ENCODE results near the gene ZNF236. TPM values are rescaled to one million over a fixed set of nuclear protein-coding genes. Genes with fewer than 3 reads are reported as not detected.

Gene ZNF236
- polyA plus RNA-seq, 2 of the 4 experiments (the other 2 are of a cell fraction): 2.6 to 7.8 TPM

DNA sequence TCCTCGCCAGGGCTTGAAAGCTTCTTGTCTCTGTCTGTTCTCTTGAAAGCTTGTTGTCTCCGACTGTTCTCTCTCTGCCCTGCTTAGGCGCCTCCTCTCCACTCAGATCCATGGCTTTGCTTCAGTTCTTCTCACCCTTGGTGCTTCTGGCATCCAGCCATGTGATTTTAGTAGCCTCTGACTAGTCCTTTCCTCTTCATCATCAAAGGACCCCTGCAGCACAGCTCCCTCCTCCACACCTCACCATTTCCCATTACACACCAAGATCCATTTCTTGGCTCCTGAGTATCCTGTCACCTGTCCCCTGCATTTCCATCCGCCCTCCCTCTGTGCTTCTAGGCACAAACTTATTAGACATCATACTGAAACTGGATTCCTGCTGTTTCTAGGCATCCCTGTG, 59.4 kb downstream of the ZNF236 start (continued):
- no peak for TF ChIP-seq FOSB (CRISPR knock-in tag; IDR thresholded peaks at IDR 0.05)
- TF ChIP-seq, protein P1, sequence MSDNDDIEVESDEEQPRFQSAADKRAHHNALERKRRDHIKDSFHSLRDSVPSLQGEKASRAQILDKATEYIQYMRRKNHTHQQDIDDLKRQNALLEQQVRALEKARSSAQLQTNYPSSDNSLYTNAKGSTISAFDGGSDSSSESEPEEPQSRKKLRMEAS (IDR thresholded peaks at IDR 0.05): no peak
- TF ChIP-seq JUN (IDR thresholded peaks at IDR 0.05): no peak
- no peak for TF ChIP-seq NPAS2 (CRISPR knock-in tag; IDR thresholded peaks at IDR 0.05; ENCODE audit: borderline replicate concordance)

DNA sequence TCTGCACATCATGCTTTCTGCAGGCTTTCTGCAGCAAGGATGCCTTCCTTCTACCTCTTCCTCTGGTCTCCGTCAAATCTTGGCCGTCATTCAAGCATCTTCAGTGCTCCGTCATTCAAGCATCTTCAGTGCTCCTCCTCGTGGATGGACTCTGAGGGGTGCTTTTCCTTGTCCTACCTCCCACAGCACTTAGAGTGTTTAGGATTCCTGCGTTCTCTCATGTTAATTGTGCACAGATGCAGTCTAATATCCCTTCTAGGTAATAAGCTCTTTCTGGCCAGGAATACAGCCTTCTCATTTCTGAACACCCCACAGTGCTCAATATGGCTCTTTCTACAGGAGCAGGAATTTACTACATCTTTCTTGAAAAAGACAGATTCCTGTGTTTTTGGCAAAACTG, 59.8 kb downstream of the ZNF236 start:
- Histone ChIP-seq H3K4me3 (no peak overlapping the region), H3K9me3 (no peaks in the 10 kb centered on the region), H3K4me2 (no peak overlapping the region), H3K27ac (no peak overlapping the region), H3K4me1 (no peaks in the 10 kb centered on the region)
- ATAC-seq (no peak), DNase-seq (ENCODE audit: low read depth in 1 of 2, low spot score in 1 of 2) (no peak), FAIRE-seq (no peak)
- ChIA-PET POLR2A (no interaction called here), CTCF (no interaction called here)
- TF ChIP-seq EHMT2 (IDR thresholded peaks at IDR 0.05; ENCODE audit: low read depth) (no peak), ZC3H11A (IDR thresholded peaks at IDR 0.05) (no peak), HOXB5 (CRISPR knock-in tag; IDR thresholded peaks at IDR 0.05) (no peak), CEBPB (IDR thresholded peaks at IDR 0.05) (no peak), RFX5 (IDR thresholded peaks at IDR 0.05) (no peak), RARB (CRISPR knock-in tag; IDR thresholded peaks at IDR 0.05) (no peak)
- WGBS (ENCODE audit: missing lambda C conversion rate): 75% methylated on average over 5 of the region's 5 CpGs

DNA sequence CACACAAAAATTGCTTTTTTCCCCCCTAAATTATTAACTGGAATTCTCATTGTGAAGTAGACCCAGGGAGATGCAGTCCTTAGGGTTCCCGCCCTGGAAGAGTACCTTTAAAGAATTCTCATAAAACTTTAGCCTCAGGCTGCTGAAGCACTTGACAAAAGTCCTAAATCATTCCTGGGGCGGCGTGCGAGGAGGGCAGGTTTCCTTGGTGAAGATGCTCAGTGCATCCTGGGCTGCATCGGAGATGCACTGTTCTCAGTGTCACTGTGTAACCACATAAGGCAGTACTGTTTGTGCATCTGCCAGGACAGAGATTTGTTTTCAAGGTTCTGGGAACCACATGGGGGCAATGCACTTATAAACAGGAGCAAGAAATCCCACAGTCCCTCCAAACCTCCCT, 62.6 kb downstream of the ZNF236 start:
- FAIRE-seq (no peak), DNase-seq (ENCODE audit: low read depth in 1 of 2, low spot score in 1 of 2) (no peak)
- CTCF ChIA-PET: no interaction called here

DNA sequence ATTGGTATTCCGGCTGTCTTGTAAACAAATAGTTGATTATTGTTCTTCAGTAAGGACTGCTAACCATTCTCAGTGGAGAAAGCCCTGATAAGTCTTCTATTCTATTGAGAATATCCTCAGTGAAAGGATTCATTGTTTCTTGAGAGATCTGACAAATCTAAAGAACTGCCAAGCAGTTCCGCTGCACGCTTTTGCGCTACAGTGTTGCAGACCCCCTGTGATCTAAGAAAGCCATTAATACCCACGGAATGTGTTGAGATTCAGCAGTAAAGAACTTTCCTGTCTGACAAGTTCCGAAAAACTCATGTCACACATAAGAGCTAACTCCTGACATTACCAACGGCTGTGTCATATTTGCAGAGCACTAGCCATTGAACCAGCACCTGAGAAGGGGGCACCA, 63.8 kb downstream of the ZNF236 start:
- Histone ChIP-seq H3K27ac (no peak overlapping the region), H3K4me2 (no peak overlapping the region), H3K4me1 (no peaks in the 10 kb centered on the region), H3K9me3 (no peaks in the 10 kb centered on the region), H3K4me3 (no peak overlapping the region)
- ChIA-PET POLR2A (no interaction called here), CTCF (interaction anchor here (1.2 kb wide), 1 partner anchor 13 kb away, joined by 3 read pairs; no protein-coding TSS in a partner anchor)
- 94% methylated on average over 7 of the region's 7 CpGs for WGBS (ENCODE audit: missing lambda C conversion rate)
- DNase-seq (ENCODE audit: low read depth in 1 of 2, low spot score in 1 of 2) (no peak), ATAC-seq (no peak), FAIRE-seq (no peak)
- TF ChIP-seq NFE2L2 (conservative IDR thresholded peaks at IDR 0.05; ENCODE audit: low read length) (no peak), HDAC2 (IDR thresholded peaks at IDR 0.05) (no peak), BHLHE40 (IDR thresholded peaks at IDR 0.05; ENCODE audit: low read depth, low read length) (no peak), HOXA7 (CRISPR knock-in tag; IDR thresholded peaks at IDR 0.05) (no peak), HEYL (CRISPR knock-in tag; IDR thresholded peaks at IDR 0.05) (no peak), CBX8 (IDR thresholded peaks at IDR 0.05) (no peak), JUNB (IDR thresholded peaks at IDR 0.05) (no peak), RFX5 (IDR thresholded peaks at IDR 0.05) (no peak), PHF8 (IDR thresholded peaks at IDR 0.05; ENCODE audit: borderline replicate concordance, low read depth) (no peak), EP300 (IDR thresholded peaks at IDR 0.05) (no peak), FOSB (CRISPR knock-in tag; IDR thresholded peaks at IDR 0.05) (no peak), HOXB13 (CRISPR knock-in tag; IDR thresholded peaks at IDR 0.05; ENCODE audit: low read depth) (no peak), SREBF2 (IDR thresholded peaks at IDR 0.05) (no peak), RCOR1 (IDR thresholded peaks at IDR 0.05; ENCODE audit: low read depth, low read length) (no peak)
- TF ChIP-seq, protein P2, sequence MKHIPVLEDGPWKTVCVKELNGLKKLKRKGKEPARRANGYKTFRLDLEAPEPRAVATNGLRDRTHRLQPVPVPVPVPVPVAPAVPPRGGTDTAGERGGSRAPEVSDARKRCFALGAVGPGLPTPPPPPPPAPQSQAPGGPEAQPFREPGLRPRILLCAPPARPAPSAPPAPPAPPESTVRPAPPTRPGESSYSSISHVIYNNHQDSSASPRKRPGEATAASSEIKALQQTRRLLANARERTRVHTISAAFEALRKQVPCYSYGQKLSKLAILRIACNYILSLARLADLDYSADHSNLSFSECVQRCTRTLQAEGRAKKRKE (CRISPR knock-in tag; IDR thresholded peaks at IDR 0.05; ENCODE audit: low read depth): no peak
- TF ChIP-seq, protein P3, sequence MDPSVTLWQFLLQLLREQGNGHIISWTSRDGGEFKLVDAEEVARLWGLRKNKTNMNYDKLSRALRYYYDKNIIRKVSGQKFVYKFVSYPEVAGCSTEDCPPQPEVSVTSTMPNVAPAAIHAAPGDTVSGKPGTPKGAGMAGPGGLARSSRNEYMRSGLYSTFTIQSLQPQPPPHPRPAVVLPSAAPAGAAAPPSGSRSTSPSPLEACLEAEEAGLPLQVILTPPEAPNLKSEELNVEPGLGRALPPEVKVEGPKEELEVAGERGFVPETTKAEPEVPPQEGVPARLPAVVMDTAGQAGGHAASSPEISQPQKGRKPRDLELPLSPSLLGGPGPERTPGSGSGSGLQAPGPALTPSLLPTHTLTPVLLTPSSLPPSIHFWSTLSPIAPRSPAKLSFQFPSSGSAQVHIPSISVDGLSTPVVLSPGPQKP (IDR thresholded peaks at IDR 0.05; ENCODE audit: low read depth, low read length): no peak
- TF ChIP-seq, protein P4, sequence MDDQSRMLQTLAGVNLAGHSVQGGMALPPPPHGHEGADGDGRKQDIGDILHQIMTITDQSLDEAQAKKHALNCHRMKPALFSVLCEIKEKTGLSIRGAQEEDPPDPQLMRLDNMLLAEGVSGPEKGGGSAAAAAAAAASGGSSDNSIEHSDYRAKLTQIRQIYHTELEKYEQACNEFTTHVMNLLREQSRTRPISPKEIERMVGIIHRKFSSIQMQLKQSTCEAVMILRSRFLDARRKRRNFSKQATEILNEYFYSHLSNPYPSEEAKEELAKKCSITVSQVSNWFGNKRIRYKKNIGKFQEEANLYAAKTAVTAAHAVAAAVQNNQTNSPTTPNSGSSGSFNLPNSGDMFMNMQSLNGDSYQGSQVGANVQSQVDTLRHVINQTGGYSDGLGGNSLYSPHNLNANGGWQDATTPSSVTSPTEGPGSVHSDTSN (IDR thresholded peaks at IDR 0.05): no peak

More for the DNA sequence above, 62.6 kb downstream of the ZNF236 start:
- Histone ChIP-seq H3K9me3 (no peaks in the 10 kb centered on the region), H3K4me3 (no peak overlapping the region), H3K27ac (no peak overlapping the region), H3K4me2 (no peak overlapping the region), H3K4me1 (no peaks in the 10 kb centered on the region)
- POLR2A ChIA-PET: no interaction called here
- WGBS (ENCODE audit: missing lambda C conversion rate): 95% methylated on average over 5 of the region's 5 CpGs
- TF ChIP-seq, protein P5, sequence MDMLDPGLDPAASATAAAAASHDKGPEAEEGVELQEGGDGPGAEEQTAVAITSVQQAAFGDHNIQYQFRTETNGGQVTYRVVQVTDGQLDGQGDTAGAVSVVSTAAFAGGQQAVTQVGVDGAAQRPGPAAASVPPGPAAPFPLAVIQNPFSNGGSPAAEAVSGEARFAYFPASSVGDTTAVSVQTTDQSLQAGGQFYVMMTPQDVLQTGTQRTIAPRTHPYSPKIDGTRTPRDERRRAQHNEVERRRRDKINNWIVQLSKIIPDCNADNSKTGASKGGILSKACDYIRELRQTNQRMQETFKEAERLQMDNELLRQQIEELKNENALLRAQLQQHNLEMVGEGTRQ (IDR thresholded peaks at IDR 0.05): no peak
- TF ChIP-seq SREBF2 (IDR thresholded peaks at IDR 0.05): no peak
- TF ChIP-seq HDAC2 (IDR thresholded peaks at IDR 0.05): no peak
- no peak for TF ChIP-seq NFE2L2 (conservative IDR thresholded peaks at IDR 0.05; ENCODE audit: low read length)
- no peak for ATAC-seq

All from A549 (cell line).